ENCODE results near the gene VGLL4. TPM values are rescaled to one million over a fixed set of nuclear protein-coding genes. Genes with fewer than 3 reads are reported as not detected.
"Not testable (repeated sequence)": the region's sequence is repeated elsewhere in the genome, so short reads cannot be mapped to it uniquely, and the experiment has no call there.

VGLL4 gene
- total RNA-seq (10 to 100 TPM; 24.7 to 33.4 (median 28.4) TPM), total RNA-seq (17.1 to 46.8 (median 32.7) reads per million in 29 experiments)
- 25.1 TPM for total RNA-seq (2013)

DNA sequence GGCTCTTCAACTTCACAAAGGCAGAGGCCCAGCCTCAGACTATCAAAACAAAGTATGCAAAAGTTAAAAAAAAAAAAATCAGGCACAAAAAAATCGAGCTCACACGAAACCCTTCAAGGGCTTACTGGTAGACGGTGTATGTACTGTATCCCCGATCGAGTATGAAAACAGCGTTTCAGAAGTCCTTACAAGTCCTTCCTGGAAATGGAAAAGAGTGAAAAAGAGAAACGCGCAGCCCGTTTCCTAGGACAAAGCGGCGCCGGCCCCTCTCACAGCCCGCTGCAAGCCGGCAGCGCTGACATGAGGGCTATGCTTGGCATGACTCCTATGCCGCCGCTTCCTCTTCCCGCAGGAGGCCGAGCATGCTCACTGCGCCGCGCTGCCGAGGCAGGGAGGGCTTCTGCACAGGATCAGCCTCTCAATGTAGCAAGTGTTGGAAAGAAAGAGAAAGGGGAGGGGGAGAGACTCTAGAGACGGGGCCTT is at the start of gene VGLL4:
VGLL4 (minus strand) TSS at position 311 of the 483 bp plus-strand sequence. CDS start 397 bp downstream, outside the sequence.
- Histone ChIP-seq H3K4me1 (ENCODE audit: control insufficient read depth in 1 of 2, extremely low read depth in 1 of 2, insufficient read depth in 2 of 2, low read length in 2 of 2) (peaks cover 19 to 26% of the 10 kb centered on the region in 2 experiments), H3K9me3 (no peaks in the 10 kb centered on the region), H3K27me3 (replicated peaks in 1 of 2; ENCODE audit: control insufficient read depth in 2 of 2, extremely low read depth in 1 of 2, insufficient read depth in 2 of 2, low read length in 1 of 2) (no peaks in the 10 kb centered on the region), H3K27ac (ENCODE audit: low read length) (peak within 1 kb of the TSS; percentile 76), H3K4me3 (ENCODE audit: control insufficient read depth in 1 of 2, extremely low read depth in 1 of 2, low read length in 1 of 2) (peak within 1 kb of the TSS; percentile 67 to 94), H3K36me3 (ENCODE audit: control insufficient read depth in 2 of 2, extremely low read depth in 1 of 2, insufficient read depth in 1 of 2, low read length in 1 of 2) (no peaks in the 10 kb centered on the region)
- CTCF ChIA-PET, result interaction anchor here in 1 of 2 donors (0.8 to 1.7 kb wide), 3 partner anchors 8 to 264 kb away, joined by 3 to 8 read pairs (median 5); no protein-coding TSS in a partner anchor
- ATAC-seq (replicated peaks in 1 of 4), result peak; percentile 61 to 71 (median 64)
- peak within 1 kb of the TSS; percentile 93 to 100 (median 94) for H3K4me3 Mint-ChIP-seq
- POLR2A ChIA-PET, result interaction anchor here in 1 of 2 donors (0.6 to 1.3 kb wide), 2 partner anchors 9 to 267 kb away, joined by 4 read pairs; no protein-coding TSS in a partner anchor
- peak within 1 kb of the TSS; percentile 96 to 97 for H3K27ac Mint-ChIP-seq
- DNase-seq, result peak in 34 of 35 experiments; percentile 29 to 73 (median 50)
- no peaks in the 10 kb centered on the region for H3K36me3 Mint-ChIP-seq
- WGBS (ENCODE audit: insufficient coverage), result 0% methylated on average over 19 of the region's 24 CpGs
- H3K9me3 Mint-ChIP-seq, result no peaks in the 10 kb centered on the region
- peaks cover 35 to 41% (median 38%) of the 10 kb centered on the region in 3 donors for H3K4me1 Mint-ChIP-seq
- H3K27me3 Mint-ChIP-seq, result no peaks in the 10 kb centered on the region

GRCh38 chr3:11692532-11692813 is 48.8 kb upstream of the VGLL4 start:
- Histone ChIP-seq H3K27me3 (replicated peaks in 1 of 2; ENCODE audit: control insufficient read depth in 2 of 2, extremely low read depth in 1 of 2, insufficient read depth in 2 of 2, low read length in 1 of 2) (no peaks in the 10 kb centered on the region), H3K27ac (ENCODE audit: low read length) (no peak overlapping the region), H3K36me3 (ENCODE audit: control insufficient read depth in 2 of 2, extremely low read depth in 1 of 2, insufficient read depth in 1 of 2, low read length in 1 of 2) (no peaks in the 10 kb centered on the region), H3K4me3 (ENCODE audit: control insufficient read depth in 1 of 2, extremely low read depth in 1 of 2, low read length in 1 of 2) (no peak overlapping the region), H3K4me1 (ENCODE audit: control insufficient read depth in 1 of 2, extremely low read depth in 1 of 2, insufficient read depth in 2 of 2, low read length in 2 of 2) (no peaks in the 10 kb centered on the region), H3K9me3 (no peaks in the 10 kb centered on the region)
- ChIA-PET CTCF (no interaction called here), POLR2A (no interaction called here)
- Mint-ChIP-seq H3K4me3 (no peak overlapping the region), H3K9me3 (no peaks in the 10 kb centered on the region), H3K36me3 (peaks cover 23% of the 10 kb centered on the region), H3K4me1 (no peaks in the 10 kb centered on the region), H3K27ac (no peak overlapping the region), H3K27me3 (no peaks in the 10 kb centered on the region)
- DNase-seq, result no peak
- no peak for ATAC-seq (replicated peaks in 1 of 4)
- WGBS (ENCODE audit: insufficient coverage), result 90% methylated on average over 3 of the region's 5 CpGs

GRCh38 chr3:11691767-11692531 is 48.2 kb upstream of the VGLL4 start:
- peaks cover 20% of the 10 kb centered on the region for H3K36me3 Mint-ChIP-seq
- no peaks in the 10 kb centered on the region for H3K27me3 ChIP-seq (replicated peaks in 1 of 2; ENCODE audit: control insufficient read depth in 2 of 2, extremely low read depth in 1 of 2, insufficient read depth in 2 of 2, low read length in 1 of 2)
- H3K4me3 ChIP-seq (ENCODE audit: control insufficient read depth in 1 of 2, extremely low read depth in 1 of 2, low read length in 1 of 2), result no peak overlapping the region
- H3K27me3 Mint-ChIP-seq, result no peaks in the 10 kb centered on the region
- H3K4me3 Mint-ChIP-seq, result no peak overlapping the region
- ATAC-seq (replicated peaks in 1 of 4) (no peak), DNase-seq (no peak)
- POLR2A ChIA-PET, result no interaction called here
- 86% methylated on average over 2 of the region's 3 CpGs for WGBS (ENCODE audit: insufficient coverage)
- no peaks in the 10 kb centered on the region for H3K36me3 ChIP-seq (ENCODE audit: control insufficient read depth in 2 of 2, extremely low read depth in 1 of 2, insufficient read depth in 1 of 2, low read length in 1 of 2)
- no peaks in the 10 kb centered on the region for H3K4me1 ChIP-seq (ENCODE audit: control insufficient read depth in 1 of 2, extremely low read depth in 1 of 2, insufficient read depth in 2 of 2, low read length in 2 of 2)
- H3K9me3 Mint-ChIP-seq, result no peaks in the 10 kb centered on the region
- CTCF ChIA-PET, result interaction anchor here in 1 of 2 donors (1.3 kb wide), 1 partner anchor 9 kb away, joined by 3 read pairs; no protein-coding TSS in a partner anchor
- no peaks in the 10 kb centered on the region for H3K9me3 ChIP-seq
- no peak overlapping the region for H3K27ac Mint-ChIP-seq
- no peak overlapping the region for H3K27ac ChIP-seq (ENCODE audit: low read length)
- H3K4me1 Mint-ChIP-seq, result no peaks in the 10 kb centered on the region

DNA sequence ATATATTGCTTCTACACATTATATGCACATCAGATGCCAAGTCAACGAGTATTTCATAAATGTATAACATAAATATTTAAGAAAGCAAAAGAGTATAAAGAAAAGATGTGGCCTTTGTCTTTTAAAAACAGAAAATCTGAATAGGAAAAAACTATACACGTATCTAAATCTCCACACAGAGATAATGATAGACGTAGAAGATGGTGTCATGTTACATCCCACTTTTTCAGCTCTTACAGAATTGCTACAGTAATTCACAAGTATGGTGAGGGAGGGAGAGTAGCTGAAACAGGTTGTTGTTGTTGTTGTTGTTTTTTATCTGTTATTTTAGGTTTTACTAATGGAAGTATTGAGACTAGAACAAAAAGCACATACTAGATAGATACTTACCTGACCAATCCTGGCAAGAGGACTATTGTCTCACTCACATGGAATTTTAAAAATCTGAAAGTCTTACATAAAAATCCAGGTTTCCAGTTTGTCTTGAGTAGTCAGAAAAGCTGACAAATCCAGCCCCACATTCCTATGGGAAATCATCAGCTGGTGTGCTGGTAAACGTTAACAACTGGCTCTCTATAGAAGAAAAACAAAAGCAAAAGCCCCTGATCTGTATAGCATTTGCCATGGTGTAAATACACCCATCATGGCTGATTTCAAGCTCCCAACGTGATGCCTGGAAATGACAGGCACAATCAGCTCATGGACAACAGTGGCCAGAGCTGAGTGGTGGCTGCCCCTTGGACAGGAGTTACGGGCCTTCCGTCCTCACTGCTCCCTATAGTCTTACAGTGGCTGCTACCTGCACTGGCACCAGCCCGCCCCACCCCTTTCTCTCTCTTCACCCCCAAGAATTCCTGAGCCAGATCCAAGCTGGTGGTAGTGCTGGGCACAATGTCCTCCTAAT is 47.4 kb upstream of the VGLL4 start:
- DNase-seq (no peak), ATAC-seq (replicated peaks in 1 of 4) (no peak)
- Mint-ChIP-seq H3K9me3 (no peaks in the 10 kb centered on the region), H3K27me3 (no peaks in the 10 kb centered on the region), H3K4me3 (no peak overlapping the region), H3K27ac (no peak overlapping the region), H3K36me3 (peaks cover 17% of the 10 kb centered on the region), H3K4me1 (no peaks in the 10 kb centered on the region)
- H3K36me3 ChIP-seq (ENCODE audit: control insufficient read depth in 2 of 2, extremely low read depth in 1 of 2, insufficient read depth in 1 of 2, low read length in 1 of 2), result no peaks in the 10 kb centered on the region
- ChIA-PET POLR2A (no interaction called here), CTCF (interaction anchor here in 1 of 2 donors (1.3 kb wide), 1 partner anchor 10 kb away, joined by 3 read pairs; no protein-coding TSS in a partner anchor)
- no peaks in the 10 kb centered on the region for H3K4me1 ChIP-seq (ENCODE audit: control insufficient read depth in 1 of 2, extremely low read depth in 1 of 2, insufficient read depth in 2 of 2, low read length in 2 of 2)
- no peaks in the 10 kb centered on the region for H3K27me3 ChIP-seq (replicated peaks in 1 of 2; ENCODE audit: control insufficient read depth in 2 of 2, extremely low read depth in 1 of 2, insufficient read depth in 2 of 2, low read length in 1 of 2)
- H3K4me3 ChIP-seq (ENCODE audit: control insufficient read depth in 1 of 2, extremely low read depth in 1 of 2, low read length in 1 of 2), result no peak overlapping the region
- 92% methylated on average over 4 of the region's 8 CpGs for WGBS (ENCODE audit: insufficient coverage)
- no peak overlapping the region for H3K27ac ChIP-seq (ENCODE audit: low read length)
- H3K9me3 ChIP-seq, result no peaks in the 10 kb centered on the region

DNA sequence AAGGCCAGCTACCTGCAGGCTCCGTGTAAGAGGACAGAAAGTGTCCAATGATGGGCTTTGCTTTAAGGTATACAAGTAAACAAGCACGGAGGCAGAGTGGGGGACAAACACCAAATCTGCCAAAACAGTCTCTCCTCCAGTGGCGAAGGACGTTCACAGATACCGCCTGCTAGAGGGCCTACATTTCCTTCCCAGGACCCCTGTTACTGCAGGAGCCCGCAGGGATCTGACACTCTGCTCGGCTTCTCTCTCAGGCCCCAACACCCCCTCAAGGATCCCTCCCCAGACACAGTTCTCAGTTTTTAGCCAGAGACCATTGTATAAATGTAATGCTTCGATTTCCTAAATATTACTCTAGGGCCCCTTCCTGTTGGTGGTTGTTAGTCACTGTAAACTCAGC is 46.0 kb upstream of the VGLL4 start:
- Histone ChIP-seq H3K36me3 (ENCODE audit: control insufficient read depth in 2 of 2, extremely low read depth in 1 of 2, insufficient read depth in 1 of 2, low read length in 1 of 2) (no peaks in the 10 kb centered on the region), H3K27ac (ENCODE audit: low read length) (no peak overlapping the region), H3K9me3 (no peaks in the 10 kb centered on the region), H3K27me3 (replicated peaks in 1 of 2; ENCODE audit: control insufficient read depth in 2 of 2, extremely low read depth in 1 of 2, insufficient read depth in 2 of 2, low read length in 1 of 2) (no peaks in the 10 kb centered on the region), H3K4me1 (ENCODE audit: control insufficient read depth in 1 of 2, extremely low read depth in 1 of 2, insufficient read depth in 2 of 2, low read length in 2 of 2) (no peaks in the 10 kb centered on the region), H3K4me3 (ENCODE audit: control insufficient read depth in 1 of 2, extremely low read depth in 1 of 2, low read length in 1 of 2) (no peak overlapping the region)
- CTCF ChIA-PET, result no interaction called here
- ATAC-seq (replicated peaks in 1 of 4) (no peak), DNase-seq (no peak)
- H3K27ac Mint-ChIP-seq, result no peak overlapping the region
- H3K27me3 Mint-ChIP-seq, result no peaks in the 10 kb centered on the region
- WGBS (ENCODE audit: insufficient coverage), result 86% methylated on average over 5 of the region's 8 CpGs
- POLR2A ChIA-PET, result no interaction called here
- no peak overlapping the region for H3K4me3 Mint-ChIP-seq
- H3K36me3 Mint-ChIP-seq, result peaks cover 11% of the 10 kb centered on the region
- H3K9me3 Mint-ChIP-seq, result no peaks in the 10 kb centered on the region
- H3K4me1 Mint-ChIP-seq, result no peaks in the 10 kb centered on the region

GRCh38 chr3:11684980-11685379 is 41.3 kb upstream of the VGLL4 start:
- ATAC-seq (replicated peaks in 1 of 4); DNase-seq; H3K4me1 ChIP-seq (ENCODE audit: control insufficient read depth in 1 of 2, extremely low read depth in 1 of 2, insufficient read depth in 2 of 2, low read length in 2 of 2); H3K4me3 Mint-ChIP-seq; H3K9me3 Mint-ChIP-seq; H3K9me3 ChIP-seq; H3K27me3 Mint-ChIP-seq; H3K4me1 Mint-ChIP-seq; H3K27ac ChIP-seq (ENCODE audit: low read length); H3K36me3 ChIP-seq (ENCODE audit: control insufficient read depth in 2 of 2, extremely low read depth in 1 of 2, insufficient read depth in 1 of 2, low read length in 1 of 2); H3K36me3 Mint-ChIP-seq; H3K4me3 ChIP-seq (ENCODE audit: control insufficient read depth in 1 of 2, extremely low read depth in 1 of 2, low read length in 1 of 2); POLR2A ChIA-PET; H3K27ac Mint-ChIP-seq; H3K27me3 ChIP-seq (replicated peaks in 1 of 2; ENCODE audit: control insufficient read depth in 2 of 2, extremely low read depth in 1 of 2, insufficient read depth in 2 of 2, low read length in 1 of 2): not testable (repeated sequence)
- CTCF ChIA-PET, result interaction anchor here in 1 of 2 donors (0.7 kb wide), 1 partner anchor 91 kb away, joined by 3 read pairs; no protein-coding TSS in a partner anchor
- WGBS (ENCODE audit: insufficient coverage), result 100% methylated on average over 2 of the region's 6 CpGs
